Tibial artery (tissue), 4 donors: ENCODE data around the gene CCDC88B.
"Not testable (repeated sequence)": the region's sequence is repeated elsewhere in the genome, so short reads cannot be mapped to it uniquely, and the experiment has no call there.

Experiments
- DNase-seq, 2 donors: peaks; one replicate each; pipeline ENCODE4 v3.0.0-alpha.2; 2019
- H3K27ac ChIP-seq, 2 donors: fragments of 200-600 bp; sonication (generic) in 1 of 2; 1 replicate in 1 of 2; 2 replicates in 1 of 2; pipeline ENCODE4 v1.5.1; 2018 to 2019; ENCODE audit warnings: mild to moderate bottlenecking in 1 of 2
- H3K27me3 ChIP-seq, 2 donors: fragments of 200-600 bp; sonication (generic) in 1 of 2; one replicate each; pipeline versions ENCODE4 v1.5.1 to v1.6.0; 2016 to 2019
- H3K36me3 ChIP-seq, 3 donors: fragments of 200-600 bp; sonication (generic) in 2 of 3; one replicate each; pipeline ENCODE4 v1.5.1; 2016 to 2019; ENCODE audit warnings: mild to moderate bottlenecking in 2 of 3
- H3K4me1 ChIP-seq, 4 donors: fragments of 200-600 bp; sonication (generic) in 2 of 4; 1 replicate in 3 of 4; 2 replicates in 1 of 4; pipeline ENCODE4 v1.5.1; 2016 to 2019
- H3K4me3 ChIP-seq, 2 donors: fragments of 200-600 bp; sonication (generic) in 1 of 2; 1 replicate in 1 of 2; 2 replicates in 1 of 2; pipeline ENCODE4 v1.5.1; 2018 to 2019; ENCODE audit warnings: mild to moderate bottlenecking in 2 of 2
- H3K9me3 ChIP-seq, 3 donors: fragments of 200-600 bp; sonication (generic) in 1 of 3; one replicate each; pipeline ENCODE4 v1.5.1; 2016 to 2019
- CTCF ChIP-seq, 2 experiments: fragments of 200-600 bp in 1 of 2; fragments of 450-650 bp in 1 of 2; IDR thresholded peaks; one replicate each; pipeline ENCODE4 v1.5.1; 2017 to 2019; ENCODE audit warnings: antibody characterized with exemption in 2 of 2, mild to moderate bottlenecking in 1 of 2, moderate library complexity in 1 of 2
- intact Hi-C: fragments of 100-400 bp; cut with DNase I; formaldehyde crosslinking; loops from one replicate; pipeline ENCODE4 v1.15.0; 2023; ENCODE audit warnings: low total_unique reads

Gene CCDC88B

GRCh38 chr11:64314805-64315561 lies 25.0 kb upstream of the CCDC88B start:
- Histone ChIP-seq H3K4me3 (no peak overlapping the region), H3K27me3 (no peaks in the 10 kb centered on the region), H3K9me3 (no peaks in the 10 kb centered on the region), H3K27ac (no peak overlapping the region), H3K36me3 (peaks cover 8 to 35% (median 20%) of the 10 kb centered on the region in 3 donors), H3K4me1 (peaks cover 0 to 23% (median 22%) of the 10 kb centered on the region in 4 donors)
- TF ChIP-seq CTCF (IDR thresholded peaks at IDR 0.05) = no peak
- intact Hi-C loops = no loop called here
- peak in 1 of 2 donors; percentile 63 for DNase-seq

DNA sequence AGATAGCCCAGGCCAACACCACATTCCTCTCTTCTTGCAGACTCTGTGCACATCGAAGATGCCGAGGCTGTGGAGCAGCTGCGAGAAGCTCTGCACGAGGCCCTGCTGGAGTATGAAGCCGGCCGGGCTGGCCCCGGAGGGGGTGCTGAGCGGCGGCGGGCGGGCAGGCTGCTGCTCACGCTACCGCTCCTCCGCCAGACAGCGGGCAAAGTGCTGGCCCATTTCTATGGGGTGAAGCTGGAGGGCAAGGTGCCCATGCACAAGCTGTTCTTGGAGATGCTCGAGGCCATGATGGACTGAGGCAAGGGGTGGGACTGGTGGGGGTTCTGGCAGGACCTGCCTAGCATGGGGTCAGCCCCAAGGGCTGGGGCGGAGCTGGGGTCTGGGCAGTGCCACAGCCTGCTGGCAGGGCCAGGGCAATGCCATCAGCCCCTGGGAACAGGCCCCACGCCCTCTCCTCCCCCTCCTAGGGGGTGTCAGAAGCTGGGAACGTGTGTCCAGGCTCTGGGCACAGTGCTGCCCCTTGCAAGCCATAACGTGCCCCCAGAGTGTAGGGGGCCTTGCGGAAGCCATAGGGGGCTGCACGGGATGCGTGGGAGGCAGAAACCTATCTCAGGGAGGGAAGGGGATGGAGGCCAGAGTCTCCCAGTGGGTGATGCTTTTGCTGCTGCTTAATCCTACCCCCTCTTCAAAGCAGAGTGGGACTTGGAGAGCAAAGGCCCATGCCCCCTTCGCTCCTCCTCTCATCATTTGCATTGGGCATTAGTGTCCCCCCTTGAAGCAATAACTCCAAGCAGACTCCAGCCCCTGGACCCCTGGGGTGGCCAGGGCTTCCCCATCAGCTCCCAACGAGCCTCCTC lies 24.1 kb upstream of the CCDC88B start:
- H3K27ac ChIP-seq = peak overlapping the region; percentile 95 to 97
- intact Hi-C loops, H3K9me3 ChIP-seq, H3K27me3 ChIP-seq: not testable (repeated sequence)
- peak overlapping the region in 1 of 2 donors; percentile 93 for H3K4me3 ChIP-seq
- H3K4me1 ChIP-seq = peaks cover 0 to 27% (median 22%) of the 10 kb centered on the region in 4 donors
- DNase-seq = peak in 1 of 2 donors; percentile 59
- peaks cover 8 to 43% (median 20%) of the 10 kb centered on the region in 3 donors for H3K36me3 ChIP-seq

DNA sequence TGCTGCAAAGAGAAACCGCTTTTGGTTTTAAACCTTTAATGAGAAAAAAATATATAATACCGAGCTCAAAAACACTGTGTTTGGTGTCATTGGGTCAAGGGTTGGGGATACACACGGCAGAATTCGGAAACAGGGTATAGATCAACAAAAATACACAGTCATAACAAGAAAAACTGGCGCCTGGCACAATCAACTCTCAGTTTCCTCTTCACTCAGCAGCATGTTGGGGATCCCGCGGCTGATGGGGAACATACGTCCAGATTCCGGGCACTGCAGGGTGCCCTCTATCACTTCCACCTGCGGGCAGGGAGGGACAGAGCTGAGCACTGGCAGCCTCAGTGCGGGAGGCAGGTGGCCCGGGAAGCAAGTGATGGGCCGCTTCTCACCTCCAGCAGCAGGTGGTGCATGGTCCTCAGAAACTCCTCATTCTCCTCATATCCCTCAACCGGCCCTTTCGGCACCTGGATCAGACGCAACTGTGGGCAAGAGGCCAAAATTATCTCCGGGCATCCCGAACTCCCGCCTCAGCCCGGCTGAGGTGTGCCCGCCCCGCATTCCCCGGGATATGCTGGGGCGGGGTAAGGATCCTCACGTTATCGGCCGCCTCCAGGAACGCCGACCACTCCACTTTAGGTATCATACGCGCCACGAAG lies 23.2 kb upstream of the CCDC88B start:
- H3K4me3 ChIP-seq = peak overlapping the region; percentile 85 to 93
- no peaks in the 10 kb centered on the region for H3K27me3 ChIP-seq
- no peak for DNase-seq
- TF ChIP-seq CTCF (IDR thresholded peaks at IDR 0.05) = no peak
- peak overlapping the region; percentile 95 to 97 for H3K27ac ChIP-seq
- no peaks in the 10 kb centered on the region for H3K9me3 ChIP-seq
- intact Hi-C loops = no loop called here
- H3K4me1 ChIP-seq = peaks cover 0 to 27% (median 22%) of the 10 kb centered on the region in 4 donors
- peaks cover 8 to 51% (median 20%) of the 10 kb centered on the region in 3 donors for H3K36me3 ChIP-seq

- TF ChIP-seq CTCF (IDR thresholded peaks at IDR 0.05) = no peak
- peak; percentile 99 for DNase-seq
- Histone ChIP-seq H3K27ac (peak within 1 kb of the TSS; percentile 95 to 97), H3K36me3 (peaks cover 8 to 55% (median 20%) of the 10 kb centered on the region in 3 donors), H3K4me3 (peak within 1 kb of the TSS; percentile 85 to 93), H3K27me3 (no peaks in the 10 kb centered on the region), H3K4me1 (peaks cover 0 to 27% (median 22%) of the 10 kb centered on the region in 4 donors), H3K9me3 (no peaks in the 10 kb centered on the region)
- intact Hi-C loops = no loop called here
These were observed 22.6 kb upstream of the CCDC88B start, which contains the start of gene TRMT112 for GRCh38 chr11:64317325-64317960. Gene TRMT112, minus strand, starts transcription at chr11:64317559. Its CDS starts 33 bp downstream, at chr11:64317526.

DNA sequence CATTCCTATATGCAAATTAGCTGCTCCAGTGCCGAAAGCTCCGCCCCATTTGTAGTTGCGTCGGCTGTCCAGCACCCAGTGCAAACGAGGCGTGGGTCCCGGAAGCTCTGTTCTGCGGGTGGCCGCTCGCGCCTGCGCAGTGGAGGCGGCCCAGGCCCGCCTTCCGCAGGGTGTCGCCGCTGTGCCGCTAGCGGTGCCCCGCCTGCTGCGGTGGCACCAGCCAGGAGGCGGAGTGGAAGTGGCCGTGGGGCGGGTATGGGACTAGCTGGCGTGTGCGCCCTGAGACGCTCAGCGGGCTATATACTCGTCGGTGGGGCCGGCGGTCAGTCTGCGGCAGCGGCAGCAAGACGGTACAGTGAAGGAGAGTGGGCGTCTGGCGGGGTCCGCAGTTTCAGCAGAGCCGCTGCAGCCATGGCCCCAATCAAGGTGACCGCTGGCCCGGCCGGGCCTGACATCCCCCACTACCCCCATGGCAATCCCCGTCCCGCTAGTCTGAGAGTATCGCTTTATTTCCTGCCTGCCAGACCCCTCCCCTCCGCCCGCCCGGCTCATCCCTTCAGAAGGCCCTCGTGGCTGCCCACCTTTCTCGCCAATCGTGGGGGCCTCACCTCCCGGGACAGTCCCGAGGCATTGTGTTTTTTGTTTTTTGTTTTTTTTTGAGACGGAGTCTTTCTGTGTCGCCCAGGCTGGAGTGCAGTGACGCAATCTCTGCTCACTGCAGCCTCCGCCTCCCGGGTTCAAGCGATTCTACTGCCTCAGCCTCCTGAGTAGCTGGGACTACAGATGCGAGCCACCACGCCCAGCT lies 21.8 kb upstream of the CCDC88B start, which contains the start of gene PRDX5:
PRDX5 (plus strand) TSS at position 161 of the 805 bp plus-strand sequence; CDS start at position 256, 95 bp downstream.
- Histone ChIP-seq H3K27me3 (no peaks in the 10 kb centered on the region), H3K9me3 (no peaks in the 10 kb centered on the region), H3K36me3 (peaks cover 8 to 62% (median 20%) of the 10 kb centered on the region in 3 donors), H3K4me1 (peaks cover 0 to 33% (median 22%) of the 10 kb centered on the region in 4 donors), H3K4me3 (peak within 1 kb of the TSS; percentile 85 to 93), H3K27ac (peak within 1 kb of the TSS; percentile 95 to 97)
- peak; percentile 21 for TF ChIP-seq CTCF (IDR thresholded peaks at IDR 0.05)
- DNase-seq = peak; percentile 97 to 99
- intact Hi-C loops = loop anchor here (2.0 kb wide), 1 partner anchor 37 kb away; no protein-coding TSS in a partner anchor
